HK-2 (cell line): ENCODE measurements around the gene RBMY1B.
"Not testable (repeated sequence)": the region's sequence is repeated elsewhere in the genome, so short reads cannot be mapped to it uniquely, and the experiment has no call there.

ENCODE experiments used
- DNase-seq: peaks from one replicate; pipeline ENCODE4 v3.0.0-alpha.2; 2018; ENCODE audit not compliant: unreplicated experiment

RBMY1B gene

GRCh38 chrY:21511038-21511437 is at the start of gene RBMY1B:
RBMY1B (plus strand) TSS chrY:21511338; CDS start chrY:21513351, 2,013 bp downstream.
- not testable (repeated sequence) for DNase-seq

GRCh38 chrY:21462915-21463314 is 48.2 kb upstream of the RBMY1B start:
- not testable (repeated sequence) for DNase-seq

GRCh38 chrY:21482967-21483366 is 28.2 kb upstream of the RBMY1B start:
- no peak for DNase-seq

GRCh38 chrY:21534579-21534978 is 23.4 kb downstream of the RBMY1B start, which contains the start of gene RBMY1A1:
RBMY1A1 (plus strand) TSS chrY:21534879; CDS start chrY:21536892, 2,013 bp downstream.
- not testable (repeated sequence) for DNase-seq

DNA sequence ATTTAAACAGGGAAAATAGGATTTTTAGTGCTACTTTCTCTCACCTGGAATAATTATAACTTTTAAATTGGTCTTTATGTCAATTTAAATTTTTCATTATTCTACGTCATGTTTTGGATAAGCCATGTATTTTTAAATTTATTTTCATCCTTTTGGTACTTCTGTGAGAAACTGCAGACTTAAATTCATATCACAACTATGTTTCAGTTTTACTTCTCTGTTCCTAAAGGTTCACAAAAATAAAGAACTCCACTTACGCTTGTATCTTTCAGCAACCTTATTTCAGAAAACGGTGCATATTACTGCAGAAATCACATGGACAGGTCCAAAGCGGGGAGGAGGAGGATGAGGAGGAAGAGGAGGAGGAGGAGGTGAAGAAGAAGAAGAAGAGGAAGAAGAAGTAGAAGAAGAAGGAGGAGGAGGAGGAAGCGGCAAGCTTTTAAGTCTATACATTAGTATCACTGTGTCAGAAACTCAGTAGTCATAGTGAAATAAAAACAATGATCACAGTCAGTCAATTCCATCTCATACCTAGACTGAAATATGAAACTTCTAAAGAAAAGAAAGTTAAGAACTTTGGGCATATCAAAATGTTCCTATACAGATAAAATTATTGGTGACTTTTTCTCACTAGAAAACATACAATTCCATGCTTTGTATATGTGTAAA is 48.3 kb downstream of the RBMY1B start:
- not testable (repeated sequence) for DNase-seq
